Neural cell (in vitro differentiated cells): Measurements from ENCODE around the gene COL19A1. TPM values are rescaled to one million over a fixed set of nuclear protein-coding genes. Genes with fewer than 3 reads are reported as not detected.

Source experiments
- H2AFZ ChIP-seq: fragments of 200-600, 300-800 bp; sonication (generic), shearing (Covaris generic); 2 replicates; pipeline ENCODE4 v1.6.0; 2014; ENCODE audit warnings: low read depth, mild to moderate bottlenecking, antibody characterized with exemption, low read length, moderate library complexity
- H3F3A ChIP-seq: fragments of 200-600 bp; shearing (Covaris generic); 2 replicates; pipeline ENCODE4 v1.6.1; 2016; ENCODE audit warnings: mild to moderate bottlenecking, moderate library complexity, mixed read lengths, antibody characterized with exemption, low read length; ENCODE audit not compliant: insufficient read depth, poor library complexity, severe bottlenecking
- H3K27ac ChIP-seq: fragments of 200-600, 300-800 bp; sonication (generic), shearing (Covaris generic); 2 replicates; pipeline ENCODE4 v1.5.1; 2014; ENCODE audit warnings: mild to moderate bottlenecking, low read length, moderate library complexity
- H3K27me3 ChIP-seq: fragments of 300-800, 200-600 bp; sonication (generic), shearing (Covaris generic); 2 replicates; pipeline ENCODE4 v1.6.0; 2014; ENCODE audit warnings: mild to moderate bottlenecking, low read depth, low read length, moderate library complexity; ENCODE audit not compliant: insufficient read depth
- H3K36me3 ChIP-seq: fragments of 300-800, 200-600 bp; sonication (generic), shearing (Covaris generic); 2 replicates; pipeline ENCODE4 v1.5.1; 2014; ENCODE audit warnings: mild to moderate bottlenecking, antibody characterized with exemption, low read length, moderate library complexity; ENCODE audit not compliant: insufficient read depth
- H3K4me2 ChIP-seq: fragments of 300-800, 200-600 bp; sonication (generic), shearing (Covaris generic); 2 replicates; pipeline ENCODE4 v1.6.0; 2014; ENCODE audit warnings: mild to moderate bottlenecking, low read length
- H3K4me3 ChIP-seq: fragments of 300-800, 200-600 bp; sonication (generic), shearing (Covaris generic); 2 replicates; pipeline ENCODE4 v1.5.1; 2014; ENCODE audit warnings: mild to moderate bottlenecking, low read length, moderate library complexity
- H3K79me2 ChIP-seq: fragments of 200-600 bp; shearing (Covaris generic); replicated peaks from 2 replicates; pipeline ENCODE4 v1.6.0; 2014; ENCODE audit warnings: mild to moderate bottlenecking, low read length, moderate library complexity; ENCODE audit not compliant: insufficient read depth
- H3K9ac ChIP-seq: fragments of 300-800, 200-600 bp; sonication (generic), shearing (Covaris generic); 2 replicates; pipeline ENCODE4 v1.6.1; 2016; ENCODE audit warnings: mild to moderate bottlenecking, low read length, mixed read lengths
- H3K9me2 ChIP-seq: fragments of 200-600 bp; shearing (Covaris generic); 2 replicates; pipeline ENCODE4 v1.6.1; 2016; ENCODE audit warnings: mild to moderate bottlenecking, low read length, mixed read lengths; ENCODE audit not compliant: insufficient read depth
- H3K9me3 ChIP-seq: fragments of 200-600, 300-800 bp; sonication (generic), shearing (Covaris generic); 2 replicates; pipeline ENCODE4 v1.6.1; 2016; ENCODE audit warnings: mild to moderate bottlenecking, mixed run types, low read length, moderate library complexity, mixed read lengths
- H4K20me1 ChIP-seq: fragments of 200-600 bp; shearing (Covaris generic); 2 replicates; pipeline ENCODE4 v1.6.1; 2016; ENCODE audit warnings: mild to moderate bottlenecking, mixed run types; ENCODE audit not compliant: insufficient read depth
- CTCF ChIP-seq: fragments of 450-650 bp; IDR thresholded peaks from 2 replicates; pipeline ENCODE4 v1.5.1; 2014; ENCODE audit warnings: antibody characterized with exemption, mild to moderate bottlenecking, moderate library complexity; ENCODE audit not compliant: poor library complexity, severe bottlenecking
- EP300 ChIP-seq: fragments of 450-650 bp; conservative IDR thresholded peaks from 2 replicates; pipeline ENCODE4 v1.6.1; 2014; ENCODE audit warnings: antibody characterized with exemption, mild to moderate bottlenecking, moderate library complexity; ENCODE audit not compliant: poor library complexity, severe bottlenecking
- EZH2 ChIP-seq: fragments of 200-600, 300-800 bp; shearing (Covaris generic), sonication (generic); IDR thresholded peaks from 2 replicates; pipeline ENCODE4 v1.6.1; 2014; ENCODE audit warnings: antibody characterized with exemption, low read length, borderline replicate concordance, mild to moderate bottlenecking; ENCODE audit not compliant: insufficient read depth, poor library complexity, severe bottlenecking
- MXI1 ChIP-seq: fragments of 450-650 bp; conservative IDR thresholded peaks from 2 replicates; pipeline ENCODE4 v1.6.1; 2014; ENCODE audit warnings: antibody characterized with exemption, mild to moderate bottlenecking; ENCODE audit not compliant: poor library complexity, severe bottlenecking
- POLR2AphosphoS5 ChIP-seq: IDR thresholded peaks from 2 replicates; pipeline ENCODE4 v1.6.1; 2012
- RAD21 ChIP-seq: fragments of 450-650 bp; conservative IDR thresholded peaks from 2 replicates; pipeline ENCODE4 v1.6.1; 2014; ENCODE audit warnings: antibody characterized with exemption, mild to moderate bottlenecking, moderate library complexity
- REST ChIP-seq: IDR thresholded peaks from 2 replicates; pipeline ENCODE4 v1.6.1; 2012; ENCODE audit warnings: borderline replicate concordance
- SMC3 ChIP-seq: fragments of 450-650 bp; conservative IDR thresholded peaks from 2 replicates; pipeline ENCODE4 v1.6.1; 2014; ENCODE audit warnings: antibody characterized with exemption, mild to moderate bottlenecking, moderate library complexity; ENCODE audit not compliant: poor library complexity
- TAF1 ChIP-seq: IDR thresholded peaks from 2 replicates; pipeline ENCODE4 v1.6.1; 2012; ENCODE audit warnings: low read depth
- polyA plus RNA-seq: library from polyadenylated mRNA; depleted of rRNA; stranded (reverse); fragments of >200 nt; gene quantifications from 2 replicates; pipeline ENCODE4 v1.2.3, GENCODE V29; 2014

The COL19A1 gene
- polyA plus RNA-seq, 1 donor from 2014 or later = 0.24 TPM

- no peaks in the 10 kb centered on the region for H3K36me3 ChIP-seq
- no peak overlapping the region for H3K4me3 ChIP-seq
- H3K9me2 ChIP-seq = no peaks in the 10 kb centered on the region
- H3K4me2 ChIP-seq = no peak overlapping the region
- H3K9me3 ChIP-seq = no peaks in the 10 kb centered on the region
- no peaks in the 10 kb centered on the region for H4K20me1 ChIP-seq
- no peaks in the 10 kb centered on the region for H3K27me3 ChIP-seq
- no peak overlapping the region for H3K9ac ChIP-seq
- no peaks in the 10 kb centered on the region for H3F3A ChIP-seq
- H3K79me2 ChIP-seq = no peaks in the 10 kb centered on the region
- TF ChIP-seq TAF1 (no peak), POLR2AphosphoS5 (no peak), REST (no peak), MXI1 (no peak)
- no peak overlapping the region for H2AFZ ChIP-seq
- H3K27ac ChIP-seq = no peak overlapping the region
These were observed 174.4 kb downstream of the COL19A1 start for GRCh38 chr6:70040766-70041165.

- H4K20me1 ChIP-seq = no peaks in the 10 kb centered on the region
- H3K36me3 ChIP-seq = no peaks in the 10 kb centered on the region
- H2AFZ ChIP-seq = no peak overlapping the region
- no peaks in the 10 kb centered on the region for H3K9me2 ChIP-seq
- no peak overlapping the region for H3K27ac ChIP-seq
- H3K4me2 ChIP-seq = no peak overlapping the region
- H3F3A ChIP-seq = no peaks in the 10 kb centered on the region
- H3K9ac ChIP-seq = no peak overlapping the region
- TF ChIP-seq SMC3 = no peak
- no peaks in the 10 kb centered on the region for H3K27me3 ChIP-seq
- no peak overlapping the region for H3K4me3 ChIP-seq
- no peaks in the 10 kb centered on the region for H3K79me2 ChIP-seq
- no peaks in the 10 kb centered on the region for H3K9me3 ChIP-seq
These were observed 175.1 kb downstream of the COL19A1 start for GRCh38 chr6:70041411-70041810.

- Histone ChIP-seq H3K4me2 (no peak overlapping the region), H2AFZ (no peak overlapping the region), H4K20me1 (no peaks in the 10 kb centered on the region), H3K4me3 (no peak overlapping the region), H3K36me3 (no peaks in the 10 kb centered on the region), H3K9ac (no peak overlapping the region), H3F3A (no peaks in the 10 kb centered on the region), H3K9me3 (no peaks in the 10 kb centered on the region), H3K27me3 (no peaks in the 10 kb centered on the region), H3K27ac (no peak overlapping the region), H3K79me2 (no peaks in the 10 kb centered on the region), H3K9me2 (no peaks in the 10 kb centered on the region)
- no peak for TF ChIP-seq MXI1
- no peak for TF ChIP-seq EP300
- no peak for TF ChIP-seq REST
- no peak for TF ChIP-seq RAD21
- TF ChIP-seq SMC3 = no peak
- no peak for TF ChIP-seq TAF1
- TF ChIP-seq EZH2 = no peak
- TF ChIP-seq CTCF = no peak
- TF ChIP-seq POLR2AphosphoS5 = no peak
These were observed 179.1 kb downstream of the COL19A1 start for GRCh38 chr6:70045413-70045812.
